ENCODE results near the gene ITFG1. TPM values are rescaled to one million over a fixed set of nuclear protein-coding genes. Genes with fewer than 3 reads are reported as not detected.

The ITFG1 gene
- total and polyA plus RNA-seq, 2 of the 13 experiments (the other 11 are each of a cell fraction or from before 2014, with no cell fraction given): 74.5 to 150 TPM

DNA sequence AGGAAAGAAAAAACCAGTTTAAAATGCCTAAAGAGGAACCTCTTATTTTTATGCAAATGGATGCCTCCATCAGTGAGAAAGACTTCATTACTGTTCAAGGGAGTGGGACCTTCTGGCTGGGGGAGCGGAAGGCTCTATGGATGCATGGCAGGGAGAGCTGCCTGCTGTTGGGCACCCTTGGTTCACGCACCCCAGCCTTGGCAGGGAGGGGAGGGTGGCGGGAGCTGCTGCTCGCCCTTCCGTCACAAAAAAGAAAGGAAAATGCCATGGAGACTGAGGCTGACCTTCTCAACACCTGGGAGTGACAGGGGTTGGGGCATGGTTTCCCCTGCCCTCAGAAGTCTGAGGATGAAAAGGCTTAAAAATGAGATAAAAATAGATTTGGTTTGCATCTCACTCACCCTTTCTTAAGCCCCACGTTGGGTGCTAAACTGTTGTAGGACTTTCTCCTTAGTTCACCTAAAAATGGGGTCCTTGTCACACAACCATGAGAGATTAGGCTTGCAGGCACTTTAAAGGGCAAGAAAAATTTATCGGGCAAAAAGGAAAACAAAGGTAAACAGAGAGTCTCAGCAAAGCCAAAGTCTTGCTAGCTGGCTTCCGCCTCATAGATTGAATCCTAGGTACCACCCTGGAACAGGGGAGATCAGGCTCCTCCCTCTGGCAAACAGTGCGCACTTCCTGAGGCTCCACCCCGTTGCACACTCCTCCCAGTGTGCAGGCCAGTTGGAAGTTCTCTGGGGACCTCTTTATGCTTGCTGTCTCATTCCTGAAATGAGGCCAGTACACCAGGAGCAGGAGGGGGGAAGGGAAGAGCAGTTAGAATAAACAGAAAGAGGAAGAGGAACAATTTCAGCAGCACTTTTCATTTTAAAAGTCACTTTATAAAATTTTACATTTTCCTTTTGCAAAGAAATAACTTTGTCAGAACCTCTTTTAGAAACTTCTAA lies 31.8 kb upstream of the ITFG1 start (continued):
- no peak for TF ChIP-seq SNAI1 (CRISPR knock-in tag; IDR thresholded peaks at IDR 0.05; ENCODE audit: borderline replicate concordance)
- TF ChIP-seq TOPORS (CRISPR knock-in tag; IDR thresholded peaks at IDR 0.05): no peak
- TF ChIP-seq SUZ12 (IDR thresholded peaks at IDR 0.05; ENCODE audit: low read depth, low read length): no peak
- TF ChIP-seq NR2F6 (IDR thresholded peaks at IDR 0.05): no peak; the same call in 1 of the 2 replicates
- peak; percentile 33; the same call in 1 of the 2 replicates for TF ChIP-seq NR2F6 (CRISPR knock-in tag; IDR thresholded peaks at IDR 0.05)
- TF ChIP-seq ZNF20 (CRISPR knock-in tag; IDR thresholded peaks at IDR 0.05): no peak
- TF ChIP-seq CBX5 (CRISPR knock-in tag; IDR thresholded peaks at IDR 0.05; ENCODE audit: borderline replicate concordance): 0 out of 2 replicates have a peak, but pooled peaks have one; percentile 72
- no peak for TF ChIP-seq NR2C2 (CRISPR knock-in tag; IDR thresholded peaks at IDR 0.05; ENCODE audit: borderline replicate concordance)
- no peak for TF ChIP-seq TRIM24 (CRISPR knock-in tag; IDR thresholded peaks at IDR 0.05)
- no peak for TF ChIP-seq RELA (CRISPR knock-in tag; IDR thresholded peaks at IDR 0.05)
- no peak for TF ChIP-seq KAT2B (IDR thresholded peaks at IDR 0.05; ENCODE audit: borderline replicate concordance, low read depth, low read length)
- TF ChIP-seq, protein P1, sequence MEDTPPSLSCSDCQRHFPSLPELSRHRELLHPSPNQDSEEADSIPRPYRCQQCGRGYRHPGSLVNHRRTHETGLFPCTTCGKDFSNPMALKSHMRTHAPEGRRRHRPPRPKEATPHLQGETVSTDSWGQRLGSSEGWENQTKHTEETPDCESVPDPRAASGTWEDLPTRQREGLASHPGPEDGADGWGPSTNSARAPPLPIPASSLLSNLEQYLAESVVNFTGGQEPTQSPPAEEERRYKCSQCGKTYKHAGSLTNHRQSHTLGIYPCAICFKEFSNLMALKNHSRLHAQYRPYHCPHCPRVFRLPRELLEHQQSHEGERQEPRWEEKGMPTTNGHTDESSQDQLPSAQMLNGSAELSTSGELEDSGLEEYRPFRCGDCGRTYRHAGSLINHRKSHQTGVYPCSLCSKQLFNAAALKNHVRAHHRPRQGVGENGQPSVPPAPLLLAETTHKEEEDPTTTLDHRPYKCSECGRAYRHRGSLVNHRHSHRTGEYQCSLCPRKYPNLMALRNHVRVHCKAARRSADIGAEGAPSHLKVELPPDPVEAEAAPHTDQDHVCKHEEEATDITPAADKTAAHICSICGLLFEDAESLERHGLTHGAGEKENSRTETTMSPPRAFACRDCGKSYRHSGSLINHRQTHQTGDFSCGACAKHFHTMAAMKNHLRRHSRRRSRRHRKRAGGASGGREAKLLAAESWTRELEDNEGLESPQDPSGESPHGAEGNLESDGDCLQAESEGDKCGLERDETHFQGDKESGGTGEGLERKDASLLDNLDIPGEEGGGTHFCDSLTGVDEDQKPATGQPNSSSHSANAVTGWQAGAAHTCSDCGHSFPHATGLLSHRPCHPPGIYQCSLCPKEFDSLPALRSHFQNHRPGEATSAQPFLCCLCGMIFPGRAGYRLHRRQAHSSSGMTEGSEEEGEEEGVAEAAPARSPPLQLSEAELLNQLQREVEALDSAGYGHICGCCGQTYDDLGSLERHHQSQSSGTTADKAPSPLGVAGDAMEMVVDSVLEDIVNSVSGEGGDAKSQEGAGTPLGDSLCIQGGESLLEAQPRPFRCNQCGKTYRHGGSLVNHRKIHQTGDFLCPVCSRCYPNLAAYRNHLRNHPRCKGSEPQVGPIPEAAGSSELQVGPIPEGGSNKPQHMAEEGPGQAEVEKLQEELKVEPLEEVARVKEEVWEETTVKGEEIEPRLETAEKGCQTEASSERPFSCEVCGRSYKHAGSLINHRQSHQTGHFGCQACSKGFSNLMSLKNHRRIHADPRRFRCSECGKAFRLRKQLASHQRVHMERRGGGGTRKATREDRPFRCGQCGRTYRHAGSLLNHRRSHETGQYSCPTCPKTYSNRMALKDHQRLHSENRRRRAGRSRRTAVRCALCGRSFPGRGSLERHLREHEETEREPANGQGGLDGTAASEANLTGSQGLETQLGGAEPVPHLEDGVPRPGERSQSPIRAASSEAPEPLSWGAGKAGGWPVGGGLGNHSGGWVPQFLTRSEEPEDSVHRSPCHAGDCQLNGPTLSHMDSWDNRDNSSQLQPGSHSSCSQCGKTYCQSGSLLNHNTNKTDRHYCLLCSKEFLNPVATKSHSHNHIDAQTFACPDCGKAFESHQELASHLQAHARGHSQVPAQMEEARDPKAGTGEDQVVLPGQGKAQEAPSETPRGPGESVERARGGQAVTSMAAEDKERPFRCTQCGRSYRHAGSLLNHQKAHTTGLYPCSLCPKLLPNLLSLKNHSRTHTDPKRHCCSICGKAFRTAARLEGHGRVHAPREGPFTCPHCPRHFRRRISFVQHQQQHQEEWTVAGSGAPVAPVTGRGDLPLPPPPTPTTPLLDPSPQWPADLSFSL (CRISPR knock-in tag; IDR thresholded peaks at IDR 0.05): no peak
- 0 out of 2 replicates have a peak, but pooled peaks have one; percentile 58 for TF ChIP-seq ZMAT3 (CRISPR knock-in tag; conservative IDR thresholded peaks at IDR 0.05)
- peak; percentile 73; the same call in 1 of the 2 replicates for TF ChIP-seq ZNF33B (CRISPR knock-in tag; IDR thresholded peaks at IDR 0.05)
- TF ChIP-seq MTA3 (CRISPR knock-in tag; IDR thresholded peaks at IDR 0.05): no peak
- 0 out of 2 replicates have a peak, but pooled peaks have one; percentile 53 for TF ChIP-seq ZBTB3 (CRISPR knock-in tag; IDR thresholded peaks at IDR 0.05; ENCODE audit: borderline replicate concordance, low read depth)
- peak; percentile 96 for TF ChIP-seq ZMYM4 (CRISPR knock-in tag; IDR thresholded peaks at IDR 0.05)
- no peak for TF ChIP-seq CHCHD3 (CRISPR knock-in tag; IDR thresholded peaks at IDR 0.05)
- TF ChIP-seq, protein P2, sequence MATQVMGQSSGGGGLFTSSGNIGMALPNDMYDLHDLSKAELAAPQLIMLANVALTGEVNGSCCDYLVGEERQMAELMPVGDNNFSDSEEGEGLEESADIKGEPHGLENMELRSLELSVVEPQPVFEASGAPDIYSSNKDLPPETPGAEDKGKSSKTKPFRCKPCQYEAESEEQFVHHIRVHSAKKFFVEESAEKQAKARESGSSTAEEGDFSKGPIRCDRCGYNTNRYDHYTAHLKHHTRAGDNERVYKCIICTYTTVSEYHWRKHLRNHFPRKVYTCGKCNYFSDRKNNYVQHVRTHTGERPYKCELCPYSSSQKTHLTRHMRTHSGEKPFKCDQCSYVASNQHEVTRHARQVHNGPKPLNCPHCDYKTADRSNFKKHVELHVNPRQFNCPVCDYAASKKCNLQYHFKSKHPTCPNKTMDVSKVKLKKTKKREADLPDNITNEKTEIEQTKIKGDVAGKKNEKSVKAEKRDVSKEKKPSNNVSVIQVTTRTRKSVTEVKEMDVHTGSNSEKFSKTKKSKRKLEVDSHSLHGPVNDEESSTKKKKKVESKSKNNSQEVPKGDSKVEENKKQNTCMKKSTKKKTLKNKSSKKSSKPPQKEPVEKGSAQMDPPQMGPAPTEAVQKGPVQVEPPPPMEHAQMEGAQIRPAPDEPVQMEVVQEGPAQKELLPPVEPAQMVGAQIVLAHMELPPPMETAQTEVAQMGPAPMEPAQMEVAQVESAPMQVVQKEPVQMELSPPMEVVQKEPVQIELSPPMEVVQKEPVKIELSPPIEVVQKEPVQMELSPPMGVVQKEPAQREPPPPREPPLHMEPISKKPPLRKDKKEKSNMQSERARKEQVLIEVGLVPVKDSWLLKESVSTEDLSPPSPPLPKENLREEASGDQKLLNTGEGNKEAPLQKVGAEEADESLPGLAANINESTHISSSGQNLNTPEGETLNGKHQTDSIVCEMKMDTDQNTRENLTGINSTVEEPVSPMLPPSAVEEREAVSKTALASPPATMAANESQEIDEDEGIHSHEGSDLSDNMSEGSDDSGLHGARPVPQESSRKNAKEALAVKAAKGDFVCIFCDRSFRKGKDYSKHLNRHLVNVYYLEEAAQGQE (IDR thresholded peaks at IDR 0.05; ENCODE audit: borderline replicate concordance in 1 of 2, low read depth in 1 of 2, low read length in 2 of 2): peak in 1 of 2 experiments; percentile 66; a peak in 1 of 4 replicates
- TF ChIP-seq RORA (CRISPR knock-in tag; IDR thresholded peaks at IDR 0.05): no peak
- TF ChIP-seq FOXK2 (IDR thresholded peaks at IDR 0.05): no peak

Data from HepG2 (cell line).